Measurements from ENCODE around the gene FSTL4. TPM values are rescaled to one million over a fixed set of nuclear protein-coding genes. Genes with fewer than 3 reads are reported as not detected.

FSTL4 gene
- total and polyA plus RNA-seq, 2 of the 4 experiments (the other 2 are of a cell fraction), result 0.18 TPM; not detected in 1

DNA sequence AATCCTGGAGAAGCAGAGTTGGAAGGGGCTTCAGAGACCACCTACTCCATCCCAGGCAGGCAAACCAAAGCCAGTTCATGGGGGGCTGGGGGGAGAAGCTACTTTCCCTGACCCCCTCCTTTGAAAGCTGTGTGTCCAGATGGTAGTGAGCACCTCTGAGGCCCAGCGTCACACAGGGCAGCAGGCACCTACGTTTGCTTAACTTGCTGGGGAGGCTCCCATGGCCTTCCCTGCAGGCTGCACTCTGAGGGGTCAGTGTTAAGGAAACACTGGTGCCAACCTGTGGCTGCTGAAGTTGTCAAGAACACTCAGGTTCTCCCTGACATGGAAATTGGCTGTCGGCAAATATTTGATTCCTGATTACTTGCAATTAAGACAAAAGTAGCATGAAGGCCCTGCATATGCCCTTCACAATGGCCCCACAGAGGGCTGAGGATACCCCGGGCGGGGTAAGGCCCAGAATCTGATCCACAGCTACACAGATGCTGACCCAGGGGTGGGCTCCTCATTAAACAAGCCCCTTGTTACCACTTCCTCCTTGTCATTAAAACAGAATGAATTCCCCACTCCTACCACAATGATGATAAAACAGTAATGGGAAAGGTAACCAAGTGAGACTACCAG, 208.5 kb downstream of the FSTL4 start:
- Histone ChIP-seq H3K27ac (ENCODE audit: insufficient read depth, low read length) (no peak overlapping the region), H2BK120ac (ENCODE audit: low read depth, low read length) (no peak overlapping the region), H3K18ac (ENCODE audit: low read depth, low read length) (no peak overlapping the region), H3K79me1 (ENCODE audit: low read depth in 1 of 2, low read length in 2 of 2) (no peaks in the 10 kb centered on the region), H3K23ac (ENCODE audit: low read depth, low read length) (no peak overlapping the region), H3K9me3 (ENCODE audit: control insufficient read depth, insufficient read depth, low read length) (no peaks in the 10 kb centered on the region), H4K5ac (ENCODE audit: low read depth, low read length) (no peak overlapping the region), H2BK15ac (ENCODE audit: low read depth, low read length) (no peak overlapping the region), H4K20me1 (ENCODE audit: insufficient read depth, low read length) (no peaks in the 10 kb centered on the region), H4K91ac (ENCODE audit: insufficient read depth, low read depth, low read length) (no peak overlapping the region), H3K4me3 (ENCODE audit: insufficient read depth, low read depth, low read length) (no peak overlapping the region), H4K8ac (ENCODE audit: low read depth in 2 of 2, low read length in 2 of 2) (no peak overlapping the region), H2AK5ac (ENCODE audit: low read depth, low read length) (no peak overlapping the region), H3K9ac (ENCODE audit: low read depth, low read length) (no peak overlapping the region), H2AK9ac (replicated peaks; ENCODE audit: low read depth, low read length, poor library complexity) (no peak overlapping the region), H3K56ac (ENCODE audit: extremely low read depth, insufficient read depth, low read length) (no peak overlapping the region), H3K4me1 (ENCODE audit: control insufficient read depth, insufficient read depth, low read length) (no peaks in the 10 kb centered on the region), H2BK20ac (ENCODE audit: low read depth, low read length) (no peak overlapping the region), H2BK5ac (ENCODE audit: low read depth, low read length, poor library complexity, severe bottlenecking) (no peak overlapping the region), H3K36me3 (ENCODE audit: control insufficient read depth, insufficient read depth, low read length) (no peaks in the 10 kb centered on the region), H3K14ac (replicated peaks; ENCODE audit: low read depth, low read length) (no peak overlapping the region), H3K9me1 (ENCODE audit: insufficient read depth, low read length) (no peaks in the 10 kb centered on the region), H3K27me3 (ENCODE audit: control insufficient read depth, insufficient read depth, low read length) (peaks cover 8% of the 10 kb centered on the region), H2AFZ (replicated peaks; ENCODE audit: low read length, poor library complexity) (no peak overlapping the region), H3K4ac (ENCODE audit: low read depth, low read length) (no peak overlapping the region), H3K4me2 (ENCODE audit: low read depth, low read length) (no peak overlapping the region)
- BruUV-seq (replicated peaks), result no TSS peak
- no peak for DNase-seq
- TF ChIP-seq, protein P1, sequence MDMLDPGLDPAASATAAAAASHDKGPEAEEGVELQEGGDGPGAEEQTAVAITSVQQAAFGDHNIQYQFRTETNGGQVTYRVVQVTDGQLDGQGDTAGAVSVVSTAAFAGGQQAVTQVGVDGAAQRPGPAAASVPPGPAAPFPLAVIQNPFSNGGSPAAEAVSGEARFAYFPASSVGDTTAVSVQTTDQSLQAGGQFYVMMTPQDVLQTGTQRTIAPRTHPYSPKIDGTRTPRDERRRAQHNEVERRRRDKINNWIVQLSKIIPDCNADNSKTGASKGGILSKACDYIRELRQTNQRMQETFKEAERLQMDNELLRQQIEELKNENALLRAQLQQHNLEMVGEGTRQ (IDR thresholded peaks at IDR 0.05; ENCODE audit: low read depth, low read length), result no peak
- TF ChIP-seq FOS (IDR thresholded peaks at IDR 0.05; ENCODE audit: low read depth, low read length), result no peak
- no peak for TF ChIP-seq POLR2A (IDR thresholded peaks at IDR 0.05; ENCODE audit: low read depth, low read length)
- TF ChIP-seq CHD1 (IDR thresholded peaks at IDR 0.05; ENCODE audit: low read depth, low read length), result no peak
- no peak for TF ChIP-seq MXI1 (IDR thresholded peaks at IDR 0.05; ENCODE audit: borderline replicate concordance, low read depth, low read length)
- TF ChIP-seq CEBPB (IDR thresholded peaks at IDR 0.05; ENCODE audit: low read depth, low read length), result no peak
- no peak for TF ChIP-seq MAZ (IDR thresholded peaks at IDR 0.05; ENCODE audit: borderline replicate concordance, low read depth, low read length)
- intact Hi-C loops (cut with micrococcal nuclease) (no loop called here), in situ Hi-C loops (cut with MboI; ENCODE audit: low sequenced_read_pairs) (no loop called here), dilution Hi-C loops (cut with HindIII; ENCODE audit: low sequenced_read_pairs, unreplicated experiment) (no loop called here)
- ChIA-PET POLR2A (ENCODE audit: unreplicated experiment) (no interaction called here), CTCF (no interaction called here)
- ATAC-seq (ENCODE audit: low read depth), result no peak
- 88% methylated on average over 1 of the region's 5 CpGs; no CpG with 5 or more reads in 1 of the 2 experiments for WGBS, 2 experiments (ENCODE audit: extremely low coverage in 2 of 2, insufficient read length in 1 of 2)

All from IMR-90 (cell line).